Kidney (tissue), 14 donors: Measurements from ENCODE around the gene INHBE. TPM values are rescaled to one million over a fixed set of nuclear protein-coding genes. Genes with fewer than 3 reads are reported as not detected.

Source experiments
- DNase-seq, 5 donors: peaks; one replicate each; pipeline ENCODE4 v3.0.0-alpha.2; 2013 to 2020
- FAIRE-seq: peaks from 2 replicates; lab custom pipeline; 2012; peaks lifted over from hg19 to GRCh38; lab: Jason Lieb, UNC
- H3K27ac ChIP-seq, 2 donors: one replicate each; pipeline ENCODE4 v1.7.0; 2013; ENCODE audit warnings: low read depth in 2 of 2, low read length in 2 of 2, inconsistent platforms in 1 of 2
- H3K27me3 ChIP-seq: one replicate; pipeline ENCODE4 v1.7.1; 2013; ENCODE audit warnings: low read length, inconsistent platforms; ENCODE audit not compliant: control insufficient read depth, insufficient read depth
- H3K36me3 ChIP-seq, 3 donors: one replicate each; pipeline versions ENCODE4 v1.7.0 to v1.7.1; 2013; ENCODE audit warnings: low read length in 3 of 3, control low read depth in 1 of 3, inconsistent platforms in 1 of 3; ENCODE audit not compliant: insufficient read depth in 3 of 3, control insufficient read depth in 2 of 3
- H3K4me1 ChIP-seq, 3 donors: one replicate each; pipeline versions ENCODE4 v1.7.0 to v1.7.1; 2013; ENCODE audit warnings: low read length in 3 of 3, inconsistent platforms in 1 of 3, low read depth in 1 of 3; ENCODE audit not compliant: control insufficient read depth in 2 of 3, insufficient read depth in 2 of 3
- H3K4me3 ChIP-seq, 3 donors: one replicate each; pipeline versions ENCODE4 v1.7.0 to v1.8.1; 2013; ENCODE audit warnings: low read length in 3 of 3, control low read depth in 1 of 3, inconsistent platforms in 1 of 3
- H3K9ac ChIP-seq, 3 donors: one replicate each; pipeline versions ENCODE4 v1.7.0 to v1.7.1; 2013; ENCODE audit warnings: low read length in 3 of 3, control low read depth in 1 of 3, inconsistent platforms in 1 of 3
- H3K9me3 ChIP-seq, 3 donors: one replicate each; pipeline versions ENCODE4 v1.7.0 to v1.7.1; 2013; ENCODE audit warnings: low read length in 3 of 3, control low read depth in 1 of 3, inconsistent platforms in 1 of 3; ENCODE audit not compliant: control insufficient read depth in 2 of 3, insufficient read depth in 1 of 3
- CTCF ChIP-seq: IDR thresholded peaks from 3 replicates; pipeline ENCODE4 v1.5.1; 2012; ENCODE audit warnings: mild to moderate bottlenecking, moderate library complexity, borderline replicate concordance; ENCODE audit not compliant: insufficient read depth; ENCODE audit errors: extremely low read depth
- intact Hi-C: fragments of 100-400 bp; cut with DNase I; formaldehyde crosslinking; loops from one replicate; pipeline ENCODE4 v1.11.1; 2022
- polyA plus RNA-seq: library from polyadenylated mRNA; stranded (reverse); fragments of 350-450 nt; fragmentation: Illumina TruSeq; extraction: RNeasy Lipid Tissue Mini Kit (QIAGEN cat#74804); gene quantifications from one replicate; pipeline ENCODE4 v1.2.3, GENCODE V29; 2014; ENCODE audit warnings: low read depth, low replicate concordance; ENCODE audit not compliant: insufficient read depth
- total RNA-seq: library from RNA; stranded (reverse); fragmentation: NEBNext Ultra II Directional; extraction: Animal tissue kit (Norgen Biotek cat#: 25700); gene quantifications from one replicate; pipeline ENCODE4 v1.2.1, GENCODE V29; 2021
- donor health status: control.
- donor health status: control.
- donor health status: control.
- donor health status: control.
- donor health status: control.
- donor health status: DM: yes; HTN: yes; CAD: no.
- donor health status: Normal renal cell carcinoma (clear cell type).

Gene INHBE
- total and polyA plus RNA-seq, 2 donors from 2014 or later = 0.19 to 0.30 TPM

DNA sequence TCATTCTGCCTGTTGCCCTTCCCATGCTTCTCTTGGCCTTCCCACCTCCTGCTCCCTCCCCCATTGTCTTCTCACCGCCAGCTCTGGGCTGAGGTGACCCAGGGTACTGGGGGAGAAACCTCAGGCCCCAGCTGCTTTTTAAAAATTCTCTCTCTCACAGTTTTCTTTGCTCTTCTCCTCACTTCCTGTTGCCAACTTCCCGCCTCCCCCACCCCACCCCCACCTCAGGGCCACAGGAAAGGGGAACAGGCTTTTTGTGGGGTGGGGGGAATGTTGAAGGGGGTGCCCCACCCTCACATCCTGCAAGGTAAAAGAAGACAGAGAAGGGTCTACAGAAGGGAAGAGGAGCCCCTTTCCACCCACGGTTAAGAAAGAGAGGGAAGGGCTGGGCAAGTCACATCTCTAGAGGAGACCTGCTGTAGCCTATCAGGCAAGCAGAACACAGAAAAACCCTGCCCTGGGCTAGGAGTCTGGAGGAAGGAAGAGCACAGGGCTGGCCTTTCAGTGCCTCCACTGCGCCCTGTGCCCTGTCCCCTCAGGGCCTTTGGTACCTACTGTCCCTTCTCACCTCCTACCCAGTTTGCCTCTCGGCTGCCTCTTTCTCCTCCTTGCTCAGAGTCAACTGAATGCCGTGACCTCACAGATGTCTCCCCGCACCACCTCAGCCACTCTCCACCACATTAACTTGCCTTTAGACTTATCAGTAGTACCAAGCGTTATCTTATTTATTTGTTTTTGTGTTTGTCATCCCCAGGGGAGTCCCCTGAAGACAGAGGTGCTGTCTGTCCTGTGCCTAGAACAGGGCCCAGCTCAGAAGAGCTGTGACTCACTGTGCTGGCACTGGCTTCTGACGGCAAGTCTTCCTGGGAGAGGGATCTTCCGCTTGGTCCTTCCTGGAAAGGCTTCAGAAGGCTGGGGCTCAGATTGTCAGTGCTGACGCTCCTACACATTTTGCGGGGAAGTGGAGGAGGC, 22.9 kb downstream of the INHBE start:
- no peaks in the 10 kb centered on the region for H3K36me3 ChIP-seq
- peaks cover 0 to 18% (median 0%) of the 10 kb centered on the region in 3 donors for H3K4me1 ChIP-seq
- no peak for TF ChIP-seq CTCF
- H3K27ac ChIP-seq = peak overlapping the region in 1 of 2 donors; percentile 60
- H3K27me3 ChIP-seq = peaks cover 25% of the 10 kb centered on the region
- H3K4me3 ChIP-seq = no peak overlapping the region
- H3K9ac ChIP-seq = no peak overlapping the region
- intact Hi-C loops = no loop called here
- H3K9me3 ChIP-seq = no peaks in the 10 kb centered on the region
- peak in 1 of 5 donors; percentile 29 for DNase-seq
- FAIRE-seq = no peak

- H3K27ac ChIP-seq = peak overlapping the region in 1 of 2 donors; percentile 59
- intact Hi-C loops = no loop called here
- TF ChIP-seq CTCF = no peak
- H3K36me3 ChIP-seq = no peaks in the 10 kb centered on the region
- peaks cover 0 to 18% (median 0%) of the 10 kb centered on the region in 3 donors for H3K4me1 ChIP-seq
- no peaks in the 10 kb centered on the region for H3K9me3 ChIP-seq
- DNase-seq = no peak
- no peak overlapping the region for H3K4me3 ChIP-seq
- H3K9ac ChIP-seq = no peak overlapping the region
- no peak for FAIRE-seq
- H3K27me3 ChIP-seq = peaks cover 20% of the 10 kb centered on the region
Measured at GRCh38 chr12:57479043-57479375, 23.9 kb downstream of the INHBE start.

- Histone ChIP-seq H3K36me3 (no peaks in the 10 kb centered on the region), H3K27ac (peak within 1 kb of the TSS in 1 of 2 donors; percentile 60), H3K9ac (no peak within 1 kb of the TSS), H3K27me3 (peaks cover 16% of the 10 kb centered on the region), H3K4me3 (no peak within 1 kb of the TSS), H3K4me1 (peaks cover 0 to 18% (median 0%) of the 10 kb centered on the region in 3 donors), H3K9me3 (no peaks in the 10 kb centered on the region)
- DNase-seq (no peak), FAIRE-seq (no peak)
- intact Hi-C loops = no loop called here
- no peak for TF ChIP-seq CTCF
Measured at GRCh38 chr12:57479376-57480115, 24.4 kb downstream of the INHBE start, which contains the start of gene ARHGAP9. TSS of gene ARHGAP9 (minus strand) at chr12:57479866. CDS start at chr12:57479406, 460 bp downstream.
